Measurements from ENCODE around the gene ARGLU1. TPM values are rescaled to one million over a fixed set of nuclear protein-coding genes. Genes with fewer than 3 reads are reported as not detected.

The ARGLU1 gene
- total and polyA plus RNA-seq, 9 of the 15 experiments (the other 6 are each of a cell fraction or from before 2014, with no cell fraction given) = 19.3 to 99.9 (median 49.3) TPM

DNA sequence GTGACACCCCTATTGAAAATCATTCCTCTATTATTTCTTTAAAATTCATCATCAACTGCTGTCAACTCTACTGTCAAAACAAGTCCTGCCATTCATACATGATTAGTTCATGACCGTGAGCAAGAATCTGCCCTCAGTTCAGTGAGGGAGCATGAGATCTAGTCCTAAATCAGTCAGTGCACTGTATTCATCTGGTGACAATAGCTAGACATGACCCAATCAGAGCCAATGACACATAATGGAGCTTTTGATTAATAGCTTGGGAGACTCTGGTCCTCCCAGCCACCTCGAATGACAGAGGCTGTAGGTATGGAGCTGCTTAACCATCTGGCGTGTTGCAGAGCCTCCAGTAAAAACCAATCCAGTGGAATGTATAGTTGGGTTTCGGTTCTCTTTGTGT is 46.9 kb upstream of the ARGLU1 start:
- no TSS peak for BruUV-seq (replicated peaks)
- 3% methylated on average over 4 of the region's 4 CpGs for WGBS (ENCODE audit: insufficient coverage, low coverage, missing lambda C conversion rate)
- DNase-seq (ENCODE audit: extremely low read depth in 1 of 4, low spot score in 3 of 4) (no peak), FAIRE-seq (no peak), ATAC-seq (no peak)
- intact Hi-C loops (cut with micrococcal nuclease) (no loop called here), in situ Hi-C loops (cut with MboI) (no loop called here)
- no peaks in the 10 kb centered on the region for H4K20me1 ChIP-seq (replicated peaks; ENCODE audit: control insufficient read depth, insufficient read depth, low read length)
- H3K4me2 ChIP-seq (ENCODE audit: insufficient read depth, low read length) = no peak overlapping the region
- ChIA-PET CTCF (ENCODE audit: low intra/inter-chr PET ratio) (no interaction called here), POLR2A (no interaction called here)
- no peak overlapping the region for H2AFZ ChIP-seq (ENCODE audit: low read depth, low read length)
- H3K9ac ChIP-seq (ENCODE audit: insufficient read depth in 1 of 2, low read depth in 2 of 2, low read length in 2 of 2) = no peak overlapping the region
- H3K4me1 ChIP-seq (replicated peaks in 1 of 2; ENCODE audit: control insufficient read depth in 2 of 2, insufficient read depth in 2 of 2, low read length in 2 of 2) = no peaks in the 10 kb centered on the region; a peak in 1 of 5 replicates
- no peaks in the 10 kb centered on the region for H3K9me1 ChIP-seq (ENCODE audit: control insufficient read depth, insufficient read depth, low read length)
- H3K4me3 ChIP-seq = no peak overlapping the region
- no peaks in the 10 kb centered on the region for H3K27me3 ChIP-seq (ENCODE audit: control insufficient read depth in 2 of 2, insufficient read depth in 2 of 2, low read length in 2 of 2)
- no peak overlapping the region for H3K27ac ChIP-seq (ENCODE audit: extremely low read depth, low read depth, low read length)
- no peaks in the 10 kb centered on the region for H3K36me3 ChIP-seq (ENCODE audit: control insufficient read depth, insufficient read depth, low read length)
- no peaks in the 10 kb centered on the region for H3K9me3 ChIP-seq (replicated peaks; ENCODE audit: control insufficient read depth, insufficient read depth, low read depth, low read length)
- no peaks in the 10 kb centered on the region for H3K79me2 ChIP-seq (ENCODE audit: control insufficient read depth, insufficient read depth, low read length)
- TF ChIP-seq PHTF2 (CRISPR knock-in tag; IDR thresholded peaks at IDR 0.05) = no peak
- TF ChIP-seq, protein P1, sequence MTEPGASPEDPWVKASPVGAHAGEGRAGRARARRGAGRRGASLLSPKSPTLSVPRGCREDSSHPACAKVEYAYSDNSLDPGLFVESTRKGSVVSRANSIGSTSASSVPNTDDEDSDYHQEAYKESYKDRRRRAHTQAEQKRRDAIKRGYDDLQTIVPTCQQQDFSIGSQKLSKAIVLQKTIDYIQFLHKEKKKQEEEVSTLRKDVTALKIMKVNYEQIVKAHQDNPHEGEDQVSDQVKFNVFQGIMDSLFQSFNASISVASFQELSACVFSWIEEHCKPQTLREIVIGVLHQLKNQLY (CRISPR knock-in tag; conservative IDR thresholded peaks at IDR 0.05) = no peak
- no peak for TF ChIP-seq HDGF (IDR thresholded peaks at IDR 0.05)
- TF ChIP-seq, protein P2, sequence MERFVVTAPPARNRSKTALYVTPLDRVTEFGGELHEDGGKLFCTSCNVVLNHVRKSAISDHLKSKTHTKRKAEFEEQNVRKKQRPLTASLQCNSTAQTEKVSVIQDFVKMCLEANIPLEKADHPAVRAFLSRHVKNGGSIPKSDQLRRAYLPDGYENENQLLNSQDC (CRISPR knock-in tag; IDR thresholded peaks at IDR 0.05) = no peak
- TF ChIP-seq SMAD2 (IDR thresholded peaks at IDR 0.05; ENCODE audit: low read depth, low read length) = no peak
- TF ChIP-seq DMBX1 (CRISPR knock-in tag; IDR thresholded peaks at IDR 0.05; ENCODE audit: borderline replicate concordance) = no peak
- no peak for TF ChIP-seq KDM1A (IDR thresholded peaks at IDR 0.05)
- TF ChIP-seq SIX5 (IDR thresholded peaks at IDR 0.05; ENCODE audit: borderline replicate concordance in 1 of 2, insufficient read depth in 1 of 2, low read depth in 1 of 2, low read length in 2 of 2) = no peak
- TF ChIP-seq, protein P3, sequence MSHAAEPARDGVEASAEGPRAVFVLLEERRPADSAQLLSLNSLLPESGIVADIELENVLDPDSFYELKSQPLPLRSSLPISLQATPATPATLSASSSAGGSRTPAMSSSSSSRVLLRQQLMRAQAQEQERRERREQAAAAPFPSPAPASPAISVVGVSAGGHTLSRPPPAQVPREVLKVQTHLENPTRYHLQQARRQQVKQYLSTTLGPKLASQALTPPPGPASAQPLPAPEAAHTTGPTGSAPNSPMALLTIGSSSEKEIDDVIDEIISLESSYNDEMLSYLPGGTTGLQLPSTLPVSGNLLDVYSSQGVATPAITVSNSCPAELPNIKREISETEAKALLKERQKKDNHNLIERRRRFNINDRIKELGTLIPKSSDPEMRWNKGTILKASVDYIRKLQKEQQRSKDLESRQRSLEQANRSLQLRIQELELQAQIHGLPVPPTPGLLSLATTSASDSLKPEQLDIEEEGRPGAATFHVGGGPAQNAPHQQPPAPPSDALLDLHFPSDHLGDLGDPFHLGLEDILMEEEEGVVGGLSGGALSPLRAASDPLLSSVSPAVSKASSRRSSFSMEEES (CRISPR knock-in tag; IDR thresholded peaks at IDR 0.05) = no peak
- TF ChIP-seq ARHGAP35 (IDR thresholded peaks at IDR 0.05; ENCODE audit: partially characterized antibody) = no peak
- TF ChIP-seq, protein P4, sequence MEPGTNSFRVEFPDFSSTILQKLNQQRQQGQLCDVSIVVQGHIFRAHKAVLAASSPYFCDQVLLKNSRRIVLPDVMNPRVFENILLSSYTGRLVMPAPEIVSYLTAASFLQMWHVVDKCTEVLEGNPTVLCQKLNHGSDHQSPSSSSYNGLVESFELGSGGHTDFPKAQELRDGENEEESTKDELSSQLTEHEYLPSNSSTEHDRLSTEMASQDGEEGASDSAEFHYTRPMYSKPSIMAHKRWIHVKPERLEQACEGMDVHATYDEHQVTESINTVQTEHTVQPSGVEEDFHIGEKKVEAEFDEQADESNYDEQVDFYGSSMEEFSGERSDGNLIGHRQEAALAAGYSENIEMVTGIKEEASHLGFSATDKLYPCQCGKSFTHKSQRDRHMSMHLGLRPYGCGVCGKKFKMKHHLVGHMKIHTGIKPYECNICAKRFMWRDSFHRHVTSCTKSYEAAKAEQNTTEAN (CRISPR knock-in tag; IDR thresholded peaks at IDR 0.05) = no peak
- TF ChIP-seq MCM3 (IDR thresholded peaks at IDR 0.05) = no peak
- TF ChIP-seq, protein P5, sequence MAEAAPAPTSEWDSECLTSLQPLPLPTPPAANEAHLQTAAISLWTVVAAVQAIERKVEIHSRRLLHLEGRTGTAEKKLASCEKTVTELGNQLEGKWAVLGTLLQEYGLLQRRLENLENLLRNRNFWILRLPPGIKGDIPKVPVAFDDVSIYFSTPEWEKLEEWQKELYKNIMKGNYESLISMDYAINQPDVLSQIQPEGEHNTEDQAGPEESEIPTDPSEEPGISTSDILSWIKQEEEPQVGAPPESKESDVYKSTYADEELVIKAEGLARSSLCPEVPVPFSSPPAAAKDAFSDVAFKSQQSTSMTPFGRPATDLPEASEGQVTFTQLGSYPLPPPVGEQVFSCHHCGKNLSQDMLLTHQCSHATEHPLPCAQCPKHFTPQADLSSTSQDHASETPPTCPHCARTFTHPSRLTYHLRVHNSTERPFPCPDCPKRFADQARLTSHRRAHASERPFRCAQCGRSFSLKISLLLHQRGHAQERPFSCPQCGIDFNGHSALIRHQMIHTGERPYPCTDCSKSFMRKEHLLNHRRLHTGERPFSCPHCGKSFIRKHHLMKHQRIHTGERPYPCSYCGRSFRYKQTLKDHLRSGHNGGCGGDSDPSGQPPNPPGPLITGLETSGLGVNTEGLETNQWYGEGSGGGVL (CRISPR knock-in tag; IDR thresholded peaks at IDR 0.05) = no peak
- no peak for TF ChIP-seq POLR2G (IDR thresholded peaks at IDR 0.05; ENCODE audit: low read depth, low read length)
- no peak for TF ChIP-seq HNRNPLL (IDR thresholded peaks at IDR 0.05; ENCODE audit: low read depth, low read length, poor library complexity, severe bottlenecking)
- TF ChIP-seq ZNF212 (CRISPR knock-in tag; IDR thresholded peaks at IDR 0.05) = no peak
